Sigmoid colon (tissue), 7 donors: Measurements from ENCODE around the gene NTRK3. TPM values are rescaled to one million over a fixed set of nuclear protein-coding genes. Genes with fewer than 3 reads are reported as not detected.

Experiments
- DNase-seq: peaks from one replicate; pipeline ENCODE4 v3.0.0-alpha.2; 2019
- H3K27ac ChIP-seq, 4 donors: fragments of 200-600 bp; sonication (generic); one replicate each; pipeline ENCODE4 v1.5.1; 2016 to 2019; ENCODE audit warnings: mild to moderate bottlenecking in 1 of 4
- H3K27me3 ChIP-seq, 3 donors: fragments of 200-600 bp; sonication (generic); one replicate each; pipeline ENCODE4 v1.5.1; 2019; ENCODE audit warnings: mild to moderate bottlenecking in 1 of 3
- H3K36me3 ChIP-seq, 4 donors: fragments of 200-600 bp; sonication (generic); one replicate each; pipeline ENCODE4 v1.5.1; 2016 to 2019
- H3K4me1 ChIP-seq, 4 donors: fragments of 200-600 bp; sonication (generic); one replicate each; pipeline ENCODE4 v1.5.1; 2017 to 2019
- H3K4me3 ChIP-seq, 4 donors: fragments of 200-600 bp; sonication (generic); one replicate each; pipeline ENCODE4 v1.5.1; 2017 to 2019; ENCODE audit warnings: mild to moderate bottlenecking in 2 of 4, moderate library complexity in 1 of 4
- H3K9me3 ChIP-seq, 4 donors: fragments of 200-600 bp in 3 of 4; sonication (generic) in 3 of 4; one replicate each; pipeline versions ENCODE4 v1.5.1 to v1.6.1; 2013 to 2019
- EP300 ChIP-seq, 4 donors: sonication (generic); formaldehyde crosslinking; IDR thresholded peaks; one replicate each; pipeline ENCODE4 v1.6.1; 2017; ENCODE audit warnings: antibody characterized with exemption in 4 of 4
- POLR2A ChIP-seq, 2 donors: fragments of 450-650 bp; IDR thresholded peaks; one replicate each; pipeline ENCODE4 v1.6.1; 2016; ENCODE audit warnings: antibody characterized with exemption in 2 of 2, mild to moderate bottlenecking in 2 of 2, moderate library complexity in 2 of 2
- POLR2AphosphoS5 ChIP-seq, 4 donors: sonication (generic); formaldehyde crosslinking; IDR thresholded peaks; one replicate each; pipeline ENCODE4 v1.6.1; 2017; ENCODE audit warnings: antibody characterized with exemption in 4 of 4
- WGBS, 2 donors: extraction: QIAGEN DNeasy Blood & Tissue Kit; methylation state at CpG; one replicate each; pipeline ENCODE4 v1.1.7; 2013; 5-methylcytosine and 5-hydroxymethylcytosine counted together
- intact Hi-C: fragments of 100-400 bp; cut with DNase I; formaldehyde crosslinking; loops from one replicate; pipeline ENCODE4 v1.15.1; 2023
- polyA plus RNA-seq, 3 donors: library from polyadenylated mRNA; stranded (reverse); fragments of 200-250 nt; gene quantifications; one replicate each; pipeline ENCODE4 v1.2.3, GENCODE V29; 2013
- total RNA-seq, 4 donors: library from RNA; depleted of rRNA; stranded (reverse); fragments of >200 nt; gene quantifications; one replicate each; pipeline ENCODE4 v1.1.0, GENCODE V29; 2016
- TF ChIP-seq, protein P1 (sequence below), 4 experiments: fragments of 450-650 bp in 3 of 4; fragments of 200-600 bp in 1 of 4; IDR thresholded peaks; one replicate each; pipeline ENCODE4 v1.5.1; 2016 to 2019; ENCODE audit warnings: antibody characterized with exemption in 4 of 4, mild to moderate bottlenecking in 3 of 4, moderate library complexity in 2 of 4
- donor health status: healthy with polysubstance abuse.
- donor health status: Bipolar disorder and iron deficiency.
- donor health status: healthy.

NTRK3 gene
- total and polyA plus RNA-seq, 7 donors: 1.1 to 13.0 (median 3.6) TPM; not detected in 2

DNA sequence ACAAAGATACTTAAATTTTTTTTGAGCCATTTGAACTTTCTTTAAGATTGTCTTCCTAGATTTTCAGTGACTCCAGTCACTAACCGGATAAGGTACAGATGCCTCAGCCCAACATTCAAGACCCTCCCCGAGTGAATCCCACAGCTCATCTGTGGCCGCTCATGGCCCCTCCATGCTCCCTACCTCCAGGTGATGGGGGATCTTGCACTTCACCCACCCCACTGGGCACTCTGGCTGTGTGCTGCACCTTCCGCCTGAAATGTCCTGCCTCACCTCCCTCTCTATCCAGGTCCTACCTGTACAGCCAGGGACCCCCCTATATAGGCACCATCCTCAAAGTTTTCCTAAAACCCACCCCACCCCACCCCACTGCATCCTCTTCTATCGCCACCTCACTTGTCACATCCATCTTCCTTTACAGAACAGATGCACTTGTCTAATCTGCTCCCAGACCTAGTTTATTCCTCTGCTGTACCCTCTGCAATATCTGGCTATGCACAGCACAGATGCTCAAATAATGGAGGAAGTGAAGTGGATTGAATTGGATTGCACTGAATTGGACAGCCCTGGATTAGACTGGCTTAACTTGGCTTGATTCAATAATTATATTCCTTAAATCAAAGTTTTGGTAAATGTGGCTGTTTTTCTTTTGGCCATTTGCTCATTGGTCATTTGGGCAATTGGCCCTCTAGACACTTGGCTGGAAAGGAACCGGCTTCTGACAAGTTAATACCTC is 24.5 kb downstream of the NTRK3 start:
- intact Hi-C loops: no loop called here
- no peak for DNase-seq
- H3K4me1 ChIP-seq: no peaks in the 10 kb centered on the region
- no peaks in the 10 kb centered on the region for H3K27me3 ChIP-seq
- no peaks in the 10 kb centered on the region for H3K36me3 ChIP-seq
- no peak overlapping the region for H3K27ac ChIP-seq
- H3K4me3 ChIP-seq: no peak overlapping the region
- H3K9me3 ChIP-seq: no peaks in the 10 kb centered on the region
- TF ChIP-seq, protein P1, sequence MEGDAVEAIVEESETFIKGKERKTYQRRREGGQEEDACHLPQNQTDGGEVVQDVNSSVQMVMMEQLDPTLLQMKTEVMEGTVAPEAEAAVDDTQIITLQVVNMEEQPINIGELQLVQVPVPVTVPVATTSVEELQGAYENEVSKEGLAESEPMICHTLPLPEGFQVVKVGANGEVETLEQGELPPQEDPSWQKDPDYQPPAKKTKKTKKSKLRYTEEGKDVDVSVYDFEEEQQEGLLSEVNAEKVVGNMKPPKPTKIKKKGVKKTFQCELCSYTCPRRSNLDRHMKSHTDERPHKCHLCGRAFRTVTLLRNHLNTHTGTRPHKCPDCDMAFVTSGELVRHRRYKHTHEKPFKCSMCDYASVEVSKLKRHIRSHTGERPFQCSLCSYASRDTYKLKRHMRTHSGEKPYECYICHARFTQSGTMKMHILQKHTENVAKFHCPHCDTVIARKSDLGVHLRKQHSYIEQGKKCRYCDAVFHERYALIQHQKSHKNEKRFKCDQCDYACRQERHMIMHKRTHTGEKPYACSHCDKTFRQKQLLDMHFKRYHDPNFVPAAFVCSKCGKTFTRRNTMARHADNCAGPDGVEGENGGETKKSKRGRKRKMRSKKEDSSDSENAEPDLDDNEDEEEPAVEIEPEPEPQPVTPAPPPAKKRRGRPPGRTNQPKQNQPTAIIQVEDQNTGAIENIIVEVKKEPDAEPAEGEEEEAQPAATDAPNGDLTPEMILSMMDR (IDR thresholded peaks at IDR 0.05): no peak
- TF ChIP-seq EP300 (IDR thresholded peaks at IDR 0.05) (no peak), POLR2AphosphoS5 (IDR thresholded peaks at IDR 0.05) (no peak), POLR2A (IDR thresholded peaks at IDR 0.05) (no peak)
- 89 to 91% methylated on average over 6 of the region's 6 CpGs for WGBS, 2 donors

- no peak for TF ChIP-seq POLR2A (IDR thresholded peaks at IDR 0.05)
- no peak for TF ChIP-seq EP300 (IDR thresholded peaks at IDR 0.05)
- TF ChIP-seq POLR2AphosphoS5 (IDR thresholded peaks at IDR 0.05): no peak
- TF ChIP-seq, protein P1 (IDR thresholded peaks at IDR 0.05): no peak
- no peaks in the 10 kb centered on the region for H3K9me3 ChIP-seq
- no peak for DNase-seq
- WGBS, 2 donors: 20 to 42% methylated on average over 2 of the region's 2 CpGs
- H3K27me3 ChIP-seq: no peaks in the 10 kb centered on the region
- H3K36me3 ChIP-seq: no peaks in the 10 kb centered on the region
- no peak overlapping the region for H3K4me3 ChIP-seq
- no peak overlapping the region for H3K27ac ChIP-seq
- no peaks in the 10 kb centered on the region for H3K4me1 ChIP-seq
- intact Hi-C loops: no loop called here
These were observed 25.7 kb downstream of the NTRK3 start for GRCh38 chr15:88230823-88231222.

GRCh38 chr15:88225461-88225860 is 31.1 kb downstream of the NTRK3 start:
- Histone ChIP-seq H3K4me1 (no peaks in the 10 kb centered on the region), H3K36me3 (no peaks in the 10 kb centered on the region), H3K27ac (no peak overlapping the region), H3K27me3 (no peaks in the 10 kb centered on the region), H3K4me3 (no peak overlapping the region), H3K9me3 (no peaks in the 10 kb centered on the region)
- TF ChIP-seq POLR2A (IDR thresholded peaks at IDR 0.05): no peak
- no peak for TF ChIP-seq POLR2AphosphoS5 (IDR thresholded peaks at IDR 0.05)
- TF ChIP-seq, protein P1 (IDR thresholded peaks at IDR 0.05): no peak
- no peak for TF ChIP-seq EP300 (IDR thresholded peaks at IDR 0.05)
- no peak for DNase-seq
- 47 to 66% methylated on average over 5 of the region's 5 CpGs for WGBS, 2 donors
- intact Hi-C loops: no loop called here

DNA sequence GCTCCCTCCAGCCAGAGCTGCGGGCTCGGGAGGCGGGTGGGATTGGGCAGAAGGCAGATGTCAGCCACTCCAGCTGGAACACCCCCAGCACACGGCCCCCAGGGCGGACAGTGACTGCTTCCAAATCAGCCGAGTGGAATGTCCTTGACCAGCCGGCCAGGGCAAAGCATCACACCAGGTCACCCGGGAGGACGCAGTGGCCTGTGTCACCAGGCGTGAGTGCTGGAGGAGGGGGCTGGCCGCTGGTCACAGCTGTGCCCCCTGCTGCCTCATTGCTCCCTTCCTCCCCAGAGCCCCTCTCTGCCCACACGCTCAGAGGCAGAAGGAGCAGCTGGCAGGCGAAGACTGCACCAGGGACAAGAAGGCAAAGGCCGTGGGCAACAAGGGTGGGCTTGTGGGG is 33.5 kb downstream of the NTRK3 start:
- DNase-seq: no peak
- WGBS, 2 donors: 65 to 74% methylated on average over 14 of the region's 14 CpGs
- Histone ChIP-seq H3K36me3 (no peaks in the 10 kb centered on the region), H3K9me3 (no peaks in the 10 kb centered on the region), H3K27ac (no peak overlapping the region), H3K27me3 (no peaks in the 10 kb centered on the region), H3K4me1 (peaks cover 0 to 7% (median 0%) of the 10 kb centered on the region in 4 donors), H3K4me3 (no peak overlapping the region)
- TF ChIP-seq, protein P1 (IDR thresholded peaks at IDR 0.05): no peak
- TF ChIP-seq POLR2A (IDR thresholded peaks at IDR 0.05) (no peak), EP300 (IDR thresholded peaks at IDR 0.05) (no peak), POLR2AphosphoS5 (IDR thresholded peaks at IDR 0.05) (no peak)
- intact Hi-C loops: no loop called here

- WGBS, 2 donors: 58 to 79% methylated on average over 6 of the region's 6 CpGs
- intact Hi-C loops: no loop called here
- H3K4me1 ChIP-seq: peaks cover 0 to 7% (median 0%) of the 10 kb centered on the region in 4 donors
- no peak for TF ChIP-seq POLR2A (IDR thresholded peaks at IDR 0.05)
- TF ChIP-seq POLR2AphosphoS5 (IDR thresholded peaks at IDR 0.05): no peak
- TF ChIP-seq, protein P1 (IDR thresholded peaks at IDR 0.05): no peak
- no peak for TF ChIP-seq EP300 (IDR thresholded peaks at IDR 0.05)
- H3K27me3 ChIP-seq: no peaks in the 10 kb centered on the region
- H3K9me3 ChIP-seq: no peaks in the 10 kb centered on the region
- no peaks in the 10 kb centered on the region for H3K36me3 ChIP-seq
- no peak overlapping the region for H3K27ac ChIP-seq
- DNase-seq: no peak
- no peak overlapping the region for H3K4me3 ChIP-seq
These were observed 34.7 kb downstream of the NTRK3 start for GRCh38 chr15:88221836-88222235.
